GM12878 (cell line): ENCODE data around the gene HABP2.

Source experiments
- BCL11A ChIP-seq: IDR thresholded peaks from 2 replicates; pipeline ENCODE4 v1.6.1; 2011; ENCODE audit warnings: low read depth, low read length
- CBFB ChIP-seq: IDR thresholded peaks from 2 replicates; pipeline ENCODE4 v1.6.1; 2016; ENCODE audit warnings: antibody characterized with exemption, low read depth
- CHD4 ChIP-seq: fragments of 200-600 bp; sonication (generic); IDR thresholded peaks from 2 replicates; pipeline ENCODE4 v1.6.1; 2016; ENCODE audit warnings: mild to moderate bottlenecking
- CTCF ChIP-seq, 3 experiments: IDR thresholded peaks in 2 of 3; conservative IDR thresholded peaks in 1 of 3; 2 replicates each; pipeline ENCODE4 v1.5.1; 2011; ENCODE audit warnings: low read depth in 3 of 3, low read length in 3 of 3, mild to moderate bottlenecking in 3 of 3, control low read depth in 2 of 3, moderate library complexity in 2 of 3, inconsistent platforms in 1 of 3, mixed read lengths in 1 of 3; ENCODE audit not compliant: control insufficient read depth in 2 of 3, insufficient read depth in 1 of 3; ENCODE audit errors: extremely low read depth in 1 of 3
- MAX ChIP-seq: IDR thresholded peaks from 2 replicates; pipeline ENCODE4 v1.6.1; 2012; ENCODE audit warnings: low read depth, low read length, improper control_type of control experiment
- POLR2A ChIP-seq: IDR thresholded peaks from 2 replicates; pipeline ENCODE4 v1.6.1; 2011; ENCODE audit warnings: low read depth, mild to moderate bottlenecking, low read length
- REST ChIP-seq: IDR thresholded peaks from 2 replicates; pipeline ENCODE4 v1.6.1; 2012; ENCODE audit warnings: mild to moderate bottlenecking, low read depth, low read length
- ZSCAN29 ChIP-seq: fragments of 450-650 bp; IDR thresholded peaks from 2 replicates; pipeline ENCODE4 v1.6.1; 2017; ENCODE audit warnings: mild to moderate bottlenecking, moderate library complexity

GRCh38 chr10:113523071-113523470 lies 29.8 kb upstream of the HABP2 start:
- TF ChIP-seq CTCF (IDR thresholded peaks at IDR 0.05 in 2 of 3, conservative IDR thresholded peaks at IDR 0.05 in 1 of 3; ENCODE audit: control insufficient read depth in 2 of 3, extremely low read depth in 1 of 3, insufficient read depth in 1 of 3, low read depth in 3 of 3, low read length in 3 of 3) (no peak), ZSCAN29 (no peak), CBFB (no peak), POLR2A (no peak), REST (no peak), BCL11A (no peak), MAX (no peak), CHD4 (no peak)
